Kasumi-1 (cell line): ENCODE measurements around the gene PIGR.
A peak's percentile ranks its signal among the peaks of the same experiment; 100 is the strongest.
"Not testable (repeated sequence)": the region's sequence is repeated elsewhere in the genome, so short reads cannot be mapped to it uniquely, and the experiment has no call there.

ENCODE experiments used
- DNase-seq, 2 experiments: peaks; one replicate each; lab custom pipeline; 2025; lab: John Stamatoyannopoulos, UW

The PIGR gene

DNA sequence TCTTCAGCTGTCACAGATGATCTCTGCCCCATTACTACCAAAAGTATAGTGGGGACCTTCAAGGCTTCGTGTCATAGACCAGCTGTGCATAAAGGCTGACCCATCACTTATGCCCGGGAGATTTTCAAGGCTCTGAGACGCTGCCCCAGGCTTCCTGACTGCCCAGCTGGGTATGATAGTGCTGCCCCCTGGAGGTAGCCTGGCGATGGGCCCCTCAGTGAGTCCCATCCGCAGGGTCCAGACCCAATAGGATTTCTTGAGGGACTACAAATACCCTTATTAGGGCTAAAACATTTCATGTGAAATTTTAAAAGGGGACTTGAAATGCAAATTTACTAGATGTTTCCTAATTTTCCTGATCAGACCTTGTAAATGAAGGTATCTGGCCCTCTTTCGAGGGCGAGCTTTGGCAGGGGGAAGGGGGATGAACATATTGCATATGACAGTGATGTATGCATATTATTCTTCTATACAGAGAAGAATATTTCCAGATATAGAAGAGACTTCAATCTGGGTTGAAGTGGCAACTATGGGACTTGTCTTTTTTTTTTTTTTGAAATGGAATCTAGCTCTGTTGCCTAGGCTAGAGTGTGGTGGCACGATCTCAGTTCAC is 12.8 kb downstream of the PIGR start:
- DNase-seq: peak; percentile 12 to 26

DNA sequence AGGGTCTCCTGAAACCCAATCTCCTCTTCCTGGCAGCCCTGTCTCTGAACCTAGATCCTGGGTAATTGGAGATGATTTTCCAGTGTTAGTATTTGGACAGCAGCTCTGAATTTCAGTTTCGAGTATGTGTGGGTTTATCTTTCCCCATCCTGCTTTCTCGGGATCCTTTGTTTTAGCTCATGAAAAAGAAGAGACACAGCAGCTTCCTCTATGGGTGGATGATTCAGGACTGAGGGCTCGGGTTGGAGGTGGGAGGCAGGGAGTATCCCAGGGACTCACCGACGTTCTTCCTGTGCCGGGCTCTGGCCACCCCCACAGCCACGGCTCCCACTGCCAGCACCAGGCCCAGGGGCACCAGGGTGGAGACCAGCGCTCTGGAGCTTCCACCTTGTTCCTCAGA is 14.1 kb downstream of the PIGR start:
- no peak for DNase-seq

DNA sequence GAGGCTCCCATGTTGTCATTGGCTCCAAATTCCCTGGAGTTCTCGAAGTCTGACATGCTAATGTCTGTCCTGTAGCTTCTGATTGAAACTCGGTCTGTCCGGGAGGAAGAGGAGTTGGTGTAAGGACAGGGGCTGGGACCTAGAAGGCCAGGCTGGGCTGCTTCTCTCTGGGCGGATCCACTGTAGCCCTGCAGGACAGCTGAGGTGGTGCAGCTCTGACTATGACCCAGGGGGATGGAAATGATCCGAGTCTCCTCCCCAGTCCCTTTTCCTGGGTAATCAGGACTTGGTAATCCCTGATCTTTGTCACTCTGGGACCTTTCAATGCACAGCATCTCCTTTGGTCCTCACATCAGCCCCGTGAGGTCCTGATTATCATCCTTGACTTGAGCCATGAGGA is 14.6 kb downstream of the PIGR start:
- no peak for DNase-seq

DNA sequence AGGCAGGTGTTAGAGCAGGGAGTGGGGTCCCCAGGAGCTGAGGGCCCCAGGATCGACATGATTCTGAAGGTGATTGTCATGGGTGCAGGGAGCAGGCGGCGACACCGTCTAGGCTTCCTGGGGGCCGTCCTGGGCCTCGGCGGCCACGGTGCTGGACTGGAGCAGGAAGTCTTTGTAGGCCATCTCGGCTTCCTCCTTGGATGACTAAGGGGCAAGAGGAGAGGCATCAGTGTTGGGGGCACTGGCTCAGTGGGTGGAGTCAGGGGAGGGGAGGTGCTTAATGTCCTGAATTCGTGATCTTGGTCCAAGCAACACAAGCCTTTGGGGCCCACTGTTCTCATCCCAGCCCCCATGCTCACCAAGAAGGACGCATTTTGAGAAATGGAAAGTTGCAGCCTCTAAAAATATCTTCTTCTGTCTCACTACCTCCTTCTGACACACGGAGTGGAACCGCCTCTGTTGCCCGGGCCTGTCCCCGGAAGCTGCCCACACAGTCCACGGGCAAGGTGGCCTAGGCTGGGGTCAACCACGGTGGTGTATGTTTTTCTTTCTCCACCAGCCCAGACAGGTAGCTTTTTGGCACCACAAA is 16.0 kb downstream of the PIGR start:
- DNase-seq: no peak

DNA sequence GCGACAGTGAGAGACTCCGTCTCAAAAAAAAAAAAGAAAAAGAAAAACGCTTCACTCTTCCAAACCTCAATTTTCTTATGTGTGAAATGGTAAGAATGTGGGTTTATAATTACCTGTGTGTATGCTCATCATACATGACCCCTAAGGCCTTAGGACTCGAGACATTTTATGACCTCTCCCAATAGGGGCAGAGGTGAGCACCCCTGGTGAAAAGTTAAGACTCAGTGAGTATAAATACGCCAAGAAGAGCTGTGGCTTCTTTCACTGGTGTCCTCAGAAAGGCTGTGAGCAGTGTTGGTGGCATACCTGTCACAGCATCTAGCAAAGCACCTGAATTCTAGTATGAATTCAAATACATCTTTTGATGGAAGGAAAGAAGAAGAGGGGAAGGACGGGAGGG is 16.7 kb downstream of the PIGR start:
- no peak for DNase-seq

DNA sequence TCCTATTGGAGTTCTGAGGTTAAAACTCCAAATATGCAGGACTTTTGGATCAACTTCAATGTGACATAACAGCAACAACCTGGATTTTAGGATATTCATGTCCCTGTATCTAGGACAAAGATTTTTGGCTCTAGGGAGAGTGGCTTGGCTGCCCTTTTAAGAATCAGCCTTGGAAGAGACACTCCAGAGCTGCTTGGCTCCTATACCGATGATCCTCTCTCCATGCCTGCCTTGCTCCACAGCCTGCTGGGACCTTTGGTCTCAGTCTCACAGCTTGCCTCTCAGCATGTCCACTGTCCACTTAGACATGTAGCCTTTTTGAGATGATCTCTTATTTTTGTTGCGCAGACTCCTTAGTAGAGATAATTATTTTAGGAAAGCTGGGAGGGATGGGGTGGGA is 20.0 kb downstream of the PIGR start:
- no peak for DNase-seq

DNA sequence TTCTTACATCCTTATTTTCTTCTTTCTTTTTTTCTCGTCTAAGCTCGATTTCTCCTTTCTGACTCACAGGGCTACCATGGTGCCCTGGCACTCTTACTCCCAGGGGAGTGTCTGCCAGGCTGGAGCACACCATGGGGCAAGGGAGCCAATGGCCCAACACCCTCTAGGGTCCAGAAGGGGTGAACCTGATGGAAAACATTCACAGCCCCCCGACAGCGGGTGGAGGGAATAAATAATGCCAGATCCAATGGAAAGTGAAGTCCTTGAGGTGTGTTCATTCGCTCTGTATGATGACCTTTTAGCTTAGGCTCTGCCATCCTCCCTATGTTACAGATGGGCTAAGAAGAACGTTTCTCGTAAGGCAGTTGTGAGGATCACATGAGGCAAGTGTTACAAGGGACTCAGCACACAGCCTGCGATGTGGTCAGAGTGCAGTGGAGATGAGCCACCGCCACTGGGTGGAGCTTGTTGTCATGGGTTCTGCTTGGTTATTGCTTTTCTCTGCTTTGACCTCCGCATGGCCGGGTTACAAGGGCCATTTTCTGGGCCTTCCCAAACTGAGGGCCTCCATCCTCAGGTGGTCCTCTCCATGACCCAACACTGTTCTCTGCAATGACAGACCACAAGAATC is 21.0 kb downstream of the PIGR start:
- no peak for DNase-seq

DNA sequence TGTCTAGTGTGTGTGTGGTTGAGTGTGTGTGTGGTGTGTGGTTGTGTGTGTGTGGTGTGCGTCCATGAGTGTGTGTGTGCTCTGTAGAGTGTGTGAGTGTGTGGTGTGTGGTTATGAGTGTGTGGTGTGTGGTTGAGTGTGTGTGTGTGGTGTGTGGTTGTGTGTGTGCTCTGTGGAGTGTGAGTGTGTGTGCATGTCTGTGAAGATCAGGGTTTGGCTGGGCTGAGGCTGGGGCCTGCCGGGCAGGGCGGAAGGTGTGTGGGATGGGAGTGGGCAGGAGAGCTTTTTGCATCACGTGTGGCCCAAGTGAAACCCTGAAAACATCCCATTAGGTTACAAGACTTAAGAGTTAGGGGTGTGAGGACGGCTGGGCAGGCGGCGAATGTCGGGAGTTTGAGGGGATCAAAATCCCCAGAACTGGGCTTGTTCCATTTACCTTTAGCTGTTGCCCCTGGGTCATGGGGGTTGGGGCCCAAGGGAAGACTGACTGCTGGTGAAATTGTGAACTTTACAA is 21.6 kb downstream of the PIGR start:
- no peak for DNase-seq

DNA sequence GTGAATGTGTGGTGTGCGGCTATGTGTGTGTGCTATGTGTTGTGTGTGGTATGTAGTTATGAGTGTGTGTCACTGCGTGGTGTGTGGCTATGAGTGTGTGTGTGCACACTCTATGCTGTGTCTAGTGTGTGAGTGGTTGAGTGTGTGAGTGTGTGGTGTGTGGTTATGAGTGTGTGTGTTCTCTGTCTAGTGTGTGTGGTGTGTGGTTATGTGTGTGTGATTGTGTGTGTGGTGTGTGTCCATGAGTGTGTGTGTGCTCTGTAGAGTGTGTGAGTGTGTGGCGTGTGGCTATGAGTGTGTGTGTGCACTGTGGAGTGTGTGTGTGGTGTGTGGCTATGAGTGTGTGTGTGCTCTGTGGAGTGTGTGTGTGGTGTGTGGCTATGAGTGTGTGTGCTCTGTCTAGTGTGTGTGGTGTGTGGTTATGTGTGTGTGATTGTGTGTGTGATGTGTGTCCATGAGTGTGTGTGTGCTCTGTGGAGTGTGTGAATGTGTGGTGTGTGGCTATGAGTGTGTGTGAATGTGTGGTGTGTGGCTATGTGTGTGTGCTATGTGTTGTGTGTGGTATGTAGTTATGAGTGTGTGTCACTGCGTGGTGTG is 22.2 kb downstream of the PIGR start:
- DNase-seq: not testable (repeated sequence)

DNA sequence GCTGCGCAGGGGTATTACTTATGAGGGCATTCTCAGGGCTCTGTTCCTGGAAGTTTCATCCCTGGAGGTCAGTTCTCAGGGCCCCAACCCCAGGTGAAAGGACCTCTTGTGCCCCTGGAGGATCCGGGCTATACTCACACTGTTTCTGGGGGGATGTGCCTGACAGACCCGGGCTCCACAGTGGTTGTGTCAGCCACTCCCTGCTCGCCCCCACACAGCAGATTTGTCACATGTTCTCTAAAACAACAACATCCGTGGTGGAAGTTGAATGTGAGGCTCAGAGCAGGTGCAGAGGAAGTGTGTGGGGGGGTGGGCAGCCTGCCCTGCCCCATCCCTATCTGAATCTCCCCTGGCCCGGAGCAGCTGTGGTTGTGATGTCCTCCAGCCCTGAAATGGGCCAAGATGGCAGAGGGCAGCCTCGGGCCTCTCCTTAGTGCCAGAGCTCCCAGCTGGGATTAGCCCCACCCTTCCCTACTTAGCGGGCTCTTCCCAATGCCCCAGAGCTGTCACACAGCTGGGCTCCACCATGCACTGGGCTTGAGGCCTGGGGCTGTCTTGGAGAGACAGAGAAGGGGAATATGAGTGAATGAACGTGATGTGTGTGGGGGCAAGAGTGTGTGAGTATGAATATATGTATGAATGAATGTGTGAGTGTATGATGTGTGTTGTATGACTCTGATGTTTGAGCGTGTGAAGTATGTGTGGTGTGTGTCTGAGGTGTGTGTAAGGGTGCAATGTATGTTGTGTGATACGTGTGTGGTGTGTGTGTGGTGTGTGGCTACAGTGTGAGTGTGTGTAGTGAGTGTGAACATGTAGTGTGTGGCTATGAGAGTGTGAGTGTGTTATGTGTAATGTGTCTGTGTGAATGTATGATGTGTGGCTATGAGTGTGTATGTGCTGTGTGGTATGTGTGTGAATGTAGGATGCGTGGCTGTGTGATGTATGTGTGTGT is 23.0 kb downstream of the PIGR start:
- peak; percentile 26 for DNase-seq

DNA sequence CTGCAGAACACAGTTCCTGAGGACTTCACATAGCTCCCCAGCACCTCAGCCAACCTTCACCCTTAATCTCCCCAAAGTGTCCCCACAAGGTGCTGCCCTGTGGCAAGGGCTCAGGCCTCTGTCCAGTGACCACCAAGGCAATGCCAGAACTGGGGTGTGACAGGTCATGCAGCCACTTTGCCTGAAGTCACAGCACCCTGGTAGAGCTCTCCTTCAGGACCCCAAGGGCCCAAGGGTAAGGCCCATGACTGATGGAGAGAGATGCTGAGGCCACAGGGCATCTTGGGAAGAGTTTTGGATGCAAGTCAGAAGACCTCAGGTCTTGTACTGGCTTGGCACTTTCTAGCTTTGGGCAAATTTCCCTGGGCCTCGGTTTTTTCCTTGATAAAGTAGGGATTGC is 23.7 kb downstream of the PIGR start:
- DNase-seq: no peak

DNA sequence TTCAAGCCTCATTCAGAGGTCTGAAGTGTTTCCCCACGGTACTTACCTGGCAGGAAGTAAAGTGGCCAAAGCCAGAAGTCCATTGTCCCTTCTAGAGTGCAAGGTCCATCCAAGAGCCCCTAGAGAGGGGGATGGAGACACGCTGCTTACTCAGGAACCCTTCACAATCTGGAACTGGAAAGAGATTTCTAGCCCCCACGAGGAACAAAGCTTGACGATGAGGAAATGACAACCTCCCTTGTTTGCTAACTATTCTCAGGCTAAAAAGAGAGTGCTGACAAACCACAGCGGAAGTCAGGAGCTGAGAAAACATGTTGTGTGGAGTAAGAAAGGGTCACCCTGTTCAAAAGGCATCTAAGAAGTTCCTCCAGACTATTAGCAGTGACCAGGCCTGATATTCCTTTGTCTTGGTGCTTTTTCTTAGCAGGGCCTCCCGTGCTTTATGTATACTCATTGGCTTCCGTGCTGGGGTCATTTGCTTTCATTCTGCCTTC is 24.4 kb downstream of the PIGR start, which contains the start of gene FCMR:
FCMR (minus strand) TSS at position 170 of the 494 bp plus-strand sequence; CDS start at position 83, 87 bp downstream.
- peak; percentile 59 to 80 for DNase-seq

DNA sequence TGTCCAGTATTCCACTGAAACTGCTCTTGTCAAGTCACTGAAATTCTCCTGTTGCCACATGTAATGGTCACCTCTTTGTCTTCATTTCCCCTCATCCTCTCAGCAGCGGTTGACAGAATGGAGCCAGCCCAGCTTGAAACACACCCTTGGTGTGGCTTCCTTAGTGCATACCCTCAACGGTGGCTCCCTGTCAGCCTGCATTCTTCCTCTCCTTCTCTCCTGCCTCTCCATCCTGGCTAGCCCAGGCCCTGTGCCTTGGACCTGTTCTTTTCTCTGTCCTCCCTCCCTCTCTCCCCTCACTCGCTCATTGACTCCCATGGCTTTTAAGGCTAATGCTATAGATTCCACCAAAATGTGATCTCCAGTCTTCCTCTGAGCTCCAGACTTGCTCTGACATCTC is 28.2 kb downstream of the PIGR start:
- DNase-seq: no peak

DNA sequence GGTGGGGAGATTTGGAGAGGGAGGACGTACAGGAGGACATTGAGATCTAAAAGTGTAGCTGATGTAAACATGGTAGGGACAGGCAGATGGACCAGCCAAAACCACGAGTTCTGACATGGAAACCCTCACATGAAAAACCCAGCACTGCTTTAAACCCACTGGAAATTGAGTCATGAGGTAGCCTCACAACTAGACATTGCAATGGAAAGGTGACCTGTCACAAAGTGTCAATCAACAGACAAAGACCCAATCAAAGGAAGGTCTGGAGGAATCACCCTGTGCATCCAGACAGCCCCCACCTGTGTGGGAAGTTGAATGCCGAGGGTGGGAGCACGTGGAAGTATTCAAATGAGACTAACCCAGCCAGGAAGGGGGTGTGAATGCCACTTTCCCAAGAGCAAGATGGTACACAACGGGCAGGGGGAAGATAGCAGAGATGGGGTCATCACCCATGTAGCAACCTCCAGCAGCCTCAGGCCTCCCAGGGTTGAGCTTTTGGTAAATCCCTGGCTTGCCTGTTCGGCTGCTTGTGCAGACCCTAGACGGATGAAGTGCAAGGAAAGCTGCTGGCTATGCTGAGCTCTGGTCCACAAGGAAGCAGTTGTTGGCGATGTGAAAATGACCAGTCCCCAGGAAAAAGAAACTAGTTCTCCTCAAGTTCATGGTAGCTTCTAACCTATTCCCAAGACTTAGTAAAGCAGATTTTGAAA is 30.1 kb downstream of the PIGR start:
- DNase-seq: no peak

DNA sequence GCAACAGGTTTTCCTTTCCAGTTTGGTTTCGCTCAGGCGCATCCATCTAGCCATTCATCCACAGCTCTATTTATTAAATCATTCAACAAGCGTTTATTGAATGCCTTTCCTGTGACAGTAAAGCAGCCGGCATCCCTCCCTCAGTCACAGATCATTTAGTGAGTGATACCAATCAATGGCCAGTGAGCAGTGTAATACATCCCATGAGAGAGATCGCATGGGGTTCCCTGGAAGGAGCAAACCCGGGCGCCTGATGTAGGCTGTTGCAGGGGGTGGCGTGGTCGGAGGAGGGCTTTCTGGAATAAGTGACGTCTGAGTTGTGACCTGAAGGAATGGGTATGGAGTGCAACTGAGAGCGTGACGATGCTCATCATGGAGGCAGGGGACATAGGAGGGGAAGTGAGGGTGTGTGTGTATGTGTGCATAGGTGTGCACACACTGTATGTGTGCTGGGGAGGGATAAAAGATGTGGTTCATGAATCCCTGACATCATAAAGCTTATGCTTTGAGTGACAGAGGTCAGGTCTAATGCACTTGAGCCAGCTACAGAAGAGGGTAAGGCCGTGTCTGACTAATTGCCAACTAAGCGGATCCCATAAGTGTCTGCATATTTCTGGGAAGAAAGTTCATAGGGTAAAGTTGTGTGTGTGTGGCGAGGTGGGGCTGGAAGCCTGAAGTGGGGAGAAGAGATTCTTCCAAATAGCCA is 31.1 kb downstream of the PIGR start:
- DNase-seq: no peak

DNA sequence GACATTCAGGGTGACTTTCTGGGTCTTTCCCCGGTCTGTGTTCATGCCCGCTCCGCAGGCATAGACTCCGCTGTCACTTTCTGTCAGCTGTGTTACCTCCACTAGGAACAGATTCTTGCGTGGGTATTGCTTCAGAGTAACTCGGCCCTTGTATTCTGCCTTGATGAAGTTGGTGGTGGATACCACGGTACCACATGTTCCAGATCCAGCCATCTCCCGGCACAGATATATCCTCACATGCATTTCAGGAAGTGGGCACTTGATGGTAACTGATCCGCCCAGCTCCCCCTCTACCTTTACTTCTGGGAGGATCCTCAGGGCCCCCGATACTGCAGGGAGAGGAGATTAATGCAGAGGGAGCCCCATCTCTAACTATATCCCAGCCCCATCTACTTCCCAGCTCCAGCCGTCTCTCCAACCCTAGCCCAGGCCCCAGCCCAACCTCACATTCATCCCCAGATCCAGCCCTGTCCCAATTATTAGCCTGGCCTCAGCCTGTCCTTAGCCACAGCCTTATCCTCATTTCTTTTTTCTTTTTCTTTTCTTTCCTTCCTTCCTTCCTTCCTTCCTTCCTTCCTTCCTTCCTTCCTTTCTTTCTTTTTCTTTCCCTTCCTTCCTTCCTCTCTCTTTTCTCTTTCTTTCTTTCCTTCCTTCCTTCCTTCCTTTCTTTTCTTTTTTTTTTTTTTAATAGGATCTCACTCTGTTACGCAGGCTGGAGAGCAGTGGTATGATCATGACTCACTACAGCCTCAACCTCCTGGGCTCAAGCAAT is 32.3 kb downstream of the PIGR start:
- DNase-seq: no peak

DNA sequence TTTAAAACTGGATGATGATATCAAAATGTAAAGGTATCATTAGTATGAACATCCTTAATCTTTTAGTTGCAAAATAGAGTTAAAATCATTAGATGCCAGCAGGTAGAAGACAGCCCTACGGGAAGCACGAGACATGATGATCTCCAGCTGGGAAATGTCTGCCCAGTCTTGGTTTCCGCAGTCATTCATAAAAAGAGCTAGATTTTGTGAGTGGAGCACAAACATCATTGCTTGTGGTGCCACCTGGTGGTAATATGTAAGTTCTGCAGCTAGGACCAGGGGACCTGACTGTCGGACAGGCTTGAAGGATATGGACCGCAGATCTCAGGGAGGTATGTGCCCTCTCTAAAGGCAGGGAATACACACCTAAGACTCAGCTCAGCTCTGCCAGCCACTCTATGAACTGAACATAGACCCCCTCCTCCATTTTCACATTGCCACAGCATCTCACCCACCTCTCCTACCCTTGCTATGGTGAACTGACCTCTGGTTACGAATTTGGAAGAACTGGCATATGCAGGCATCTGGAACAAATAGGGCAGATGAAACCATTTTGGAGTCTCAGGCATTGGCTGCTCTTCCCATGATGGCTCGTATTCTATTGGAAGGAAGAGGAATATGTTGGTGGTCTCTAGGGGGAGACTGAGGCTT is 33.7 kb downstream of the PIGR start:
- DNase-seq: peak; percentile 63 to 77

DNA sequence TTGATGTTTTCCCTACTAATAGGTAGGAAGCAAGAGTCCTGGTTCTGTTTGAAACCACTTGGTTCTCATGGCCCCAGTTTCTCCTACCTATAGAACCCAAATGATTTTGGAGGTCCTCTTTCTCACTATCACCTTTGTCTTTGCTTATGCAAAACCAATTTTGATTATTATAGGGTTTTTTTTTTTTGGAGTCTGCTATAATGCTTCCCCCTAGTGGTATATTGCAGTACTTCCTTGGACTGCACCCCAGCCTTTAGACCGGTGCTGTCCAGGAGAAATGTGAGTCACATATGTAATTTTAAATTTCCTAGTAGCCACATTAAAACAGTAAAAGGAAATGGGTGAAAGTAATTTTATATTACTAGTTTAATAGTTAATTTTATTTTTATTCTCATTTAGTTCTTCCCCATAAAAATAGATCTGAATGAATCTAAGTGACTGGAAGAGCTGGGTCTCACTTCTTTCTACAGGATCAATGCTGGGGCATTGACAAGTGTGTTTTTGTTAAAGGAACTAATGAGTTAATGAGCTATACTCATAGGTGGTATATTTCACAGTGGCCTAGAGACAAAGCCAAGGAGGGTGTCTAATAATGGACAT is 35.1 kb downstream of the PIGR start:
- peak; percentile 63 to 67 for DNase-seq

DNA sequence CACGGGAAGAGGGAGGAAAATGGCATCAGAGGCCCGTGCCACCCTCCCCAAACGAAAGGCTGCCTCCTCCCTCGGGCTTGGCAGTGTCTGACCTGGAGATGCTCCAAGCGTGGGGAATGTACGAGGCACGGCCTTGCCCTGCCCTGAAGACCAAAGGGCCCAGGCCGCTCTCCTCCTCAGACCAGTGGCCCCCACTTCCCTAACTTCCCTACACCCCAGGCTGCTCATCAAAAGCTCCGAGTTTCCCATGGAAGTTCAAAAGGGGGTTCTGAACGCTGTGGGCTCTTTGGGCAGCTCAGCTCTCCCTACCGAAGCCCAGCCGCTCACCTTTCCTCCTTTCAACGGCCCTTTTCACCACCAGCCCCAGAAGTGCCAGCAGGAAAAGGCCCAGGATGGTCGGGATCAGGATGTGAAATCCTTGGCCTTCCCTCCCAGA is 36.4 kb downstream of the PIGR start:
- no peak for DNase-seq
